ELR (cell line): ENCODE data around the gene RHOD.
A peak's percentile ranks its signal among the peaks of the same experiment; 100 is the strongest.

Experiments used
- DNase-seq: peaks from one replicate; pipeline ENCODE4 v3.0.0-alpha.2; 2015; ENCODE audit warnings: low read depth

RHOD gene

GRCh38 chr11:67056267-67057204, at the start of gene RHOD:
TSS of gene RHOD (plus strand) at chr11:67056847. CDS start at chr11:67056903, 56 bp downstream.
- peak; percentile 50 for DNase-seq

DNA sequence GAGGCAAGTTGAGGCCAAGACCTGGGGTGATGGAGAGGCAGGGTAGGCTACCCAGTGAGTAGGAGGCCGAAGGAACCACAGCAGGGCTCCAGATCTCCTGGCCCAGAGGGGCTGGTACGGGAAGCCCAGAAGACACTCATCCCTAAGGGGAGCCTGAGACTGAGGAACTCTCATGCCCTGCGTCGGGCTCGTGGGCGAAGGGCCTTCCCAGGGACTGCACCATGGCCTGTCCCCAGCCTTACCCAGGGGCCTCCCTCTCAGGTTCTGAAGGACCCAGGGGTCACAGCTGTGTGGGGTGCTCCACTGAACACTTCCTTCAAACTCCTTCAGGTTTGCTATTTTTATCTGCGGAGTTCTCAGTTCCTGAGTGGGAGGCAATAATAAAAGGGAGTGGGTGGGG, 49.5 kb upstream of the RHOD start:
- DNase-seq, result no peak

DNA sequence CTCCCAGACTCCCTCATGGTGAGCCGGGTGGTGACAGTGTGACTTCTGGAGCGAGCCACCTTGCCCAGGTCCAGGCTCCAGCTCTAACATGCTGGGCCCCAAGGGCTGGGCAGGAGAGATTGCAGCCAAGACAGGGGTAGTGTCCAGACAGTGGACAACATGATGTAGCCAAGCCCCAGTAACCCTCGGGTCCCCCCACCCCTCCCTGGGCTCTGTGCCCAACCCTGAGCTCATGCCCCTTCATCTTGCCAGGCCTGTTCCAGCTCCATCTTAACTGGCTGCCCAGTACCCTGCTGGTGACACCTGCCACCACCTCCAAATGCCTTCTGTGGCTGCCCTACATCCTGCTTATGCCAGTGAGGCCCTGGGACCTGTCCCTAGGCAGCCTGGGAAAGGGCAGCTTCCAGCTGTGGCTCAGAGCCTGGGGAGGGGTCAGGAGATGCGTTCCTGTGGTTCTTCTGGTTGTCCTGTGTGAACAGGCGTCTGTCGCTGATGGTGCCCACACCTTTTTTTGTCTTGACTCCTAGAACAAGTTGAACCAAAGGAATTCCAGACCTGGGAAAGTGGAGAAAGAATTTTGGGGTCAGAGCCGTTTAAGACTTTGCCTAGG, 46.2 kb upstream of the RHOD start:
- DNase-seq, result no peak

GRCh38 chr11:67013511-67014045, 43.1 kb upstream of the RHOD start:
- no peak for DNase-seq

GRCh38 chr11:67014343-67014742, 42.3 kb upstream of the RHOD start:
- DNase-seq, result no peak

DNA sequence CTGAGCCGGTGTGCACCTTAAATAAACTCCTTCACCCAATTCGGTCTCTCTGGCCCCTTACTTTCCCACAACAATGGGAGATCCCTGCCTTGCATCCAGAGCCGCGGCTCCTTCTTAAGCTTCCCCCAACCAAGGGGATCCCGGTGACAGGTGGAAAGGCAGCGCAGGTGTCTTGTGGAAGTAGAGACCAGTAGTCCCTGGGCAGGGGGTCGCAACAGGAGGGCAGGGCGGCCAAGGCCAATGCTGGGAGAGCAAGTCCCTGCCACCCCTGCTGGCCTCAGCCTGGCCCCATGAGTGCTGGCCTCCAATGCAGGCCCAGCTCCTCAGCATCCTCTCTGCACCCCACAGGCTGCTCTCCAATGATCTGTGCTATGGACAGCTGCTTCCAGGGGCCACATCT, 41.6 kb upstream of the RHOD start:
- no peak for DNase-seq

DNA sequence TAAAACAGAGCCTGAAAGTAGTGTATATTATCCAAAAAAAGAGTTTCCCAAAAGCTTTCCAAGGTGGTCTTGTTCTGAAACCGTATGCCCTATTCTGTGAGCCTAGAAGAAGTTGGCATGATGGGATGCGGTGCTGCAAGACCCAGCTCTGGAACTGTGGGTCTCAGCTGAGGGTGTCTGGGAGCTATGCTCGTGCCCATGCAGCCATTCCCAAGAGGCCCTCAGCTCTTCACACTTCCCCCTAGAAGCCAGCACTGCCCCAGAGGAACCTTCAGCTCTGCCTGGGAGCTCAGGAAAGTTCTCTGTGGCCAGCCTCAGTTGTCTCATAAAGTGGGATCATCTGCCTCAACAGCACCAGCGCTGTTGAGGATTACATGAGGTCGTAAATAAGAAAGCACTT, 40.1 kb upstream of the RHOD start:
- no peak for DNase-seq

DNA sequence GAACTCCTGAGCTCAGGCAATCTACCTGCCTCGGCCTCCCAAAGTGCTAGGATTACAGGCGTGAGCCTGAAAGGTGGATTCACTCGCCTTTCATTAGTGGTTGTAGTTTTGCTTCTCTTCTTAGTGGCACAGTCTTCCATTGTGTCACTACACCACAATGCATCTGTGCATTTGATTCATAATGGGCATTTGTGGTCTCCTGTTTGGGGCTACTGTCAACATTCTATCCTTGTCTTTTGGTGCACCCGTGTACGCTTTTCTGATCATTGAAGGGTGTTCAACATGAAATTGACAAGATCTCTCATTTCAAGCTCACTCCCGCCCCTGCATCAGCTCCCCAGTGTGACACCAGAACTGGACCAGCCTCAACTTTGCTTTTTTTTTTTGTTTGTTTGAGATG, 35.7 kb upstream of the RHOD start:
- DNase-seq, result no peak

- DNase-seq, result peak; percentile 64
Measured at GRCh38 chr11:67022341-67022933, 34.2 kb upstream of the RHOD start.

- no peak for DNase-seq
Measured at GRCh38 chr11:67022961-67023956, 33.4 kb upstream of the RHOD start, which contains the start of gene SYT12. TSS of gene SYT12 (plus strand) at chr11:67023134. CDS start at chr11:67030145, 7,011 bp downstream.

- DNase-seq, result no peak
Measured at GRCh38 chr11:67023957-67024353, 32.7 kb upstream of the RHOD start.

- no peak for DNase-seq
Measured at GRCh38 chr11:67024410-67024809, 32.2 kb upstream of the RHOD start.

- DNase-seq, result no peak
Measured at GRCh38 chr11:67024966-67025365, 31.7 kb upstream of the RHOD start.

DNA sequence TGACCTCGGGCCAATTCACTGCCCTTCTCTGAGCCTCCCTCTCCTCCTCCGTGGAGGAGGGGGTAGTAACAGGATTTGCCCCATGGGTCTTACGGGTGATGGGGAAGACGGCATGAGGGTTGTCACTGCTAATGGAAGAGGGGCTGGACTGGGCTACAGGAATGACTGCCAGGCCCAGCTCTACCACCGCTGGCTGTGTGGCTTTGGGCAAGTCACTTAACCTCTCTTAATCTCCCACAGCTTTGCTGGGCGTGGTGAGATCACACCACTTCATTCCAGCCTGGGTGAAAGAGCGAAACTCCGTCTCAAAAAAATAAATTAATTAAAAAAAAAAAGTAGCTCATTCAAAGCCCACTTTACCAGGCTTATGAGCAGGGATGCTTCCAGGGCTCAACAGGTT, 30.9 kb upstream of the RHOD start:
- no peak for DNase-seq

GRCh38 chr11:67026941-67027340, 29.7 kb upstream of the RHOD start:
- DNase-seq, result no peak

DNA sequence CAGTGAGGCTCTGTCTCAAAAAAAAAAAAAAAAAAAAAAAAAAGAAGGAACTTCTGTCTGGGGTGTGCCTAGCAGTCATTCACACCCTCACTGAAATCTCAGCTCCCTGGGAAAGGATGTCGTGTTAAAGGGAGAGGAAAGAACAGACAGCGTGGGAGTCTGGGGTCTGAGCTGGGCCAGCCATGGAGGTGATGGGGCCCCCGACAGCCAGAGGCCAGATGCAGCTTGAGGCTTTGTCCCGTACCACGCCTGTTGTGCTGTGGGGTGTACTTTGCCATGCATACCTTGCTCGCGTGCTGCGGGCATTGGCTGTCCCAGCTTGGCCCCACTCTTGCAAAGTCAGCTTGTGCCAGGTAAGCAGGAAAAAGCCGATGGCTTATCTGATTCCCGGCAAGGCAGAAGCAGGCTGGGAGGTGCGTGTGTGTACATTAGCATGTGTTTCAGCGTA, 29.1 kb upstream of the RHOD start:
- DNase-seq, result no peak

GRCh38 chr11:67027943-67028542, 28.6 kb upstream of the RHOD start:
- no peak for DNase-seq

- no peak for DNase-seq
Measured at GRCh38 chr11:67029146-67029545, 27.5 kb upstream of the RHOD start.

DNA sequence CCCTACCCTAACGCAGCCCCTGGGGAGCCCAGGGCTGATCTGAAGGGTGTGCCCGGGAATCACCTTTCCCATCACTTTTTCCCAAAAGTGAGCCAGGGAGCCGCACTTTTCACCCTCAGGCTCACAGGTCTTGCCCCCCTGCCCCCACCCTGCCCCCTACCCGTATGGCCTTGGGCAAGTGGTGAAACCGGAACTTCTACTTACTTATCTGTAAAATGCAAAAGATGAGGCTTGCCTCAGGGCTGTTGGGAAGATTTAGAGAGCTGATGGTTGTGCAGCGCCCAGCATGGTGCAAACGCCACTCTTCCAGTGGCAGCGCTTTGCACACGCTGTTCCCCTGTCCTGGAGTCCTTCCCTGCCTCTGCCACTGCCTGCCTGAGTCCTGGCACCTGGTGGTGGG, 25.7 kb upstream of the RHOD start:
- no peak for DNase-seq

DNA sequence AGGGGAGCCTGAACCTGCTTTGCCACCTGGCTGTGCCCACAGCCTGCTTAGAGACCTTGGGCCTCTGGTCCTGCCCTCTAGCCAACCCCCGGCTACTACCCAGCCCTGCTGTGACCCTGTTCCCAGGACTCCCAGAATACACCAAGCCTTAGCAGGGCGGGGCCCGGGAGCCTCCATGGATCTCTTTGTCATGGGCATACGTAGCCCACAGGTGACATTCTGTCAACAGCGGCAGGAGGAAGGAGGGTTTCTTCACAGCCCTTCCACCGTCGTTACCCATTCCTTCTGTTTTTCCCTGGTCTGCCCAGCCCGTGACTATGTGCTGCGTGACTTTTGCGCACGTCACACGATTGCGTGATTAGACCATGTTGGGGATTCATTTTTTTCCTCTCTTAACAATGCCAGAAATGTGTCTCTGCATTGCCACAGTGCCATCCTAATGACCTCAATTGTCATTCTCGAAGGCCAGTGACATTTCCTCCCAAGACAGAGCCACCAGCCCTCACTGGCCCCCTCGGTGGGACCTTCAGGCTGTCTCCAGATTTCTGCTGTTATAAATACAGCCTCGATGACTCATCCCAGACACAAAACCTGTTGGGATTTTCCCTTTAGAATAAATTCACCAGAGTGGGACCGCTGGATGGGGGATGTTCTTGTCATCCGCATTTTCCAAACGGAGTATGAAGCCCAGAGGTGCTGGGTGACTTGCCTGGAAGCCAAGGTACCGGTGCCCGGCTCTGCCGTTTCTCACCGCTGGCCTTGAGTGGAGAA, 24.7 kb upstream of the RHOD start:
- peak; percentile 88 for DNase-seq
